Hindlimb muscle (tissue), 1 donor: ENCODE measurements around the gene SPAG5. TPM values are rescaled to one million over a fixed set of nuclear protein-coding genes. Genes with fewer than 3 reads are reported as not detected.
"Not testable (repeated sequence)": the region's sequence is repeated elsewhere in the genome, so short reads cannot be mapped to it uniquely, and the experiment has no call there.

Source experiments
- DNase-seq: peaks from one replicate; pipeline ENCODE4 v3.0.0-alpha.2; 2013
- polyA plus RNA-seq: library from polyadenylated mRNA; unstranded; fragments of 120-200 nt; gene quantifications from one replicate; pipeline ENCODE4 v1.2.1, GENCODE V29; 2013; ENCODE audit not compliant: insufficient read length

Gene SPAG5
- polyA plus RNA-seq, 1 donor: 21.7 TPM

DNA sequence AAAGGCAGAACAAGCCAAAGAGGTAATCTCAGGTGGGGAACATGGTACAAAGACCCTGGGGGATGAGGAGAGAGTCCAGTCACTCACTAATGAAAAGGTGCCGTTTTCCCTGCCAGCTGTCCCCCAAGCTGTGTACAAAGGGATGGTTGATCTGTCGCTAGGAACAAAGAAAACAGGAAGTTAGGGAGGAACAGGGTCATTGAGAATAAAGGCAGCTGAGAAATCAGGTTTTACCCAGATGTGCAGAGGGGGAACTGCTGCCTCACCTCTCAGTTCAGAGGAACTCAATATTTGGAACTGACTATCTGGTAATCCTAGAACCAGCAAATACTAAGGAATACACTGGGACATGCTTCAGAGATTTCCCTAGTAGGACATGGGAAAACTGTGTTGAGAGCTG, 13.7 kb upstream of the SPAG5 start:
- DNase-seq: no peak

DNA sequence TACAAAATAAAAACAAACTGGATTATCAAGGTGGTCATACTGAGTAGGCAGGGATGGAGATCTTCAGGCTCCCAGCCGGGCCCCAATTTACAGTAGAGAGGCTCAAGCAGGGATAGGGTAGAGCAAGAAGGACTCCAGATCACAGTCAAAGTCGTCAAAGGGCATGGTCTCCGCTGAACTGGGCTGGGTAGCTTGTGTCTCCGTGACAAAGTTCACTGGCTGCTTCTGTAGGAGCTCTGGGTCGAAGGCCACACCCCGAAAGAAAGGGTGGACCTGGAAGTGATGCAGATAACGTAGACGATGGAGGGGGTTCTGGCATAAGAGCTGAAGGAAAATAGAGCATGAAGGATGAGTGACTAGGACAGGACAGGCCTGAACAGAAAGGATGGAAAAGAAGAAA, 11.6 kb upstream of the SPAG5 start:
- no peak for DNase-seq

GRCh38 chr17:28604031-28604430, 5.2 kb upstream of the SPAG5 start:
- DNase-seq: not testable (repeated sequence)

- peak; percentile 74 for DNase-seq
These were observed 723 bp upstream of the SPAG5 start for GRCh38 chr17:28599311-28600184.

DNA sequence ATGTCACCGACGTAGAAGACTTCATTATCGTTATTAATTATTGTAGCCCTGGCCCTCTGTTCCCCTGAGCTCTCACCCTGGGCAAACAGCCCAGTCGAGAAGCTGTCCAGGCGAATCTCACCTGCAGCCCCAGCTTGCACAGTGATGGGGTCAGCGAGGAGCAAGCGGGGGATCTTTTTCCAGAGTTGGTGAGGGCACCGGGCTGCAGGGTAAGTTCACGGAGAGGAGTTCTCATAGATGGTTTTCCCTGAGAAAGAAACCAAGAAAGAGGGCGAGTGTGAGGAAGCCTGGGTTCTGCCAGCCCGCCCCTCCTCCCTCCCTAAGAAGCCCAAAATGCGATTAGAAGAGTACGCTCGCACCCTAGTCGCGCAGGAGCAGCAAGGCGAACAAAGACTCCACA, 436 bp downstream of the SPAG5 start:
- DNase-seq: no peak

GRCh38 chr17:28597606-28598383, 1.0 kb downstream of the SPAG5 start:
- DNase-seq: no peak

DNA sequence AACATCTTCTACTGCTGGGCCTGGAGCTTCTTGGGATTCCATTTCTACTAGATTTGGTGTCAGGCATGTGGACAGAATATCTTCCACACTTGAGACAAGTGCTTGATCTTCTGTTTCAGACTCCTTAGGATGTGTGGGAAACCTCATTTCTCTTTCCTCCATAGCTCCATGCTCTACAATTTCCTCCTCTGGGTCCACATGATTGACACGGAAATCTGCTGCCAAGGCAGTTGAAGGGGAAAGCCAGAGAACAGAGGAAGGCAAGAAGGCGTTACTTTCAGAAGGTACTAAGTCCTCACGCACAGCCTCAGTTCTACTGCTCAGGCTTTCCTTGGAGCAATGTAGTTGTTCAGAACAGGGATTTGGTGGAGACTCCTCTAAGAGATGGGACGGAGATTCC, 6.6 kb downstream of the SPAG5 start:
- DNase-seq: no peak

DNA sequence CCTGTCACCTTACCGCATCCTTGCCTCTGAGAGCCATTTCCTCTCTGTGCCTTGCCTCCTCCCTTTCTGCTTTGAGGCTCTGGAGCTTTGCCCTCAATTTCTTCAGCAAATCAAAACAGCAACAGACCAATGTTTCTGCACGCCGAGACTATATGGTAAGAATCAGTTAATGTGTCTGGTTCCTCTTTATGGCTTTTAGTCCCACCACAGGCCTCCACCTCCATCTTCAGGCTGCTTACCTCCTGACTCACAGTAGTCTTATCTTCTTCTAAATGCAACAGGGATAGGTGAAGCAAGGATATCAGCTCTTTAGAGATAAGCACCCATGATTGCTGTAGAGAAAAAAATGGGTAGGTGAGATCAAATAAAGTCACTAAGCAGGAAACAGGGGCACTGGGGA, 13.0 kb downstream of the SPAG5 start:
- DNase-seq: no peak

DNA sequence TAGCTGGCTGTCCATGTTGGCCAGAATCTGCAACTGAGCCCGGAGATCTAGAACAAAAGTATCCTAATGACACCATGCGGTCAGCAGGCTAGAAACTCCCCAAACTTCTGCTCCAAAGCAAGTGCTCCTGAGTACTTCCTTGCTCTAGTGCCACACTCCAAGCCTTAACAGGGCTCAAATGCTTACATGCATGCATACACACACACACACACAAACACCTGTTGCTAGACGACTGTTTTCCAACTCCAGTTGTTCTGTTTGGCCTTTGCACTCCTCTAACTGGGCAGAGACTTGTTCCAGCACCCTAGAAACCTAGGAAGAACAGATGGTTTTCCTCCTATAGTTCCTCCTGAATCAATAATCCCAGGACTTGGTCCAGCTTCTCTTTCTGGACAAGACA, 14.4 kb downstream of the SPAG5 start:
- DNase-seq: no peak

DNA sequence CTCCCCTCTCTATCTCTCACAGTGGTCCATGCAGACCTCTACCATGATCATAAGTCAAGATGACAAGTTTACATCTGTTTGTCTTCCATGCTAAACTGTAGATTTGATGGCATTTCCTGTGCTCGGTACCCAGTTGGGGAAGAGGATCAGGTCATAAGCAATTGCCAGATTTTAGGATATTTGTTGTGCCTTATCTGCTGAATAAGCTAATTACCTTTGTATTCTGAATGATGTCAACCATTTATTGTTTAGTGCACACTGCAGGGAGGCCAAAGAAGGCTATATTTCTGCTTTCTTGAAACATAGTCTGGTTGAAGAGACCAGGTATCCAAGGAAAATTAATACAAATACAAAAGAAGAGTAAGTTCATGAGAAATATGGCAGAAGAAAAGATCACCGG, 16.3 kb downstream of the SPAG5 start:
- DNase-seq: no peak

- no peak for DNase-seq
These were observed 17.9 kb downstream of the SPAG5 start for GRCh38 chr17:28580959-28581358.

- no peak for DNase-seq
These were observed 19.3 kb downstream of the SPAG5 start for GRCh38 chr17:28579526-28579925.

DNA sequence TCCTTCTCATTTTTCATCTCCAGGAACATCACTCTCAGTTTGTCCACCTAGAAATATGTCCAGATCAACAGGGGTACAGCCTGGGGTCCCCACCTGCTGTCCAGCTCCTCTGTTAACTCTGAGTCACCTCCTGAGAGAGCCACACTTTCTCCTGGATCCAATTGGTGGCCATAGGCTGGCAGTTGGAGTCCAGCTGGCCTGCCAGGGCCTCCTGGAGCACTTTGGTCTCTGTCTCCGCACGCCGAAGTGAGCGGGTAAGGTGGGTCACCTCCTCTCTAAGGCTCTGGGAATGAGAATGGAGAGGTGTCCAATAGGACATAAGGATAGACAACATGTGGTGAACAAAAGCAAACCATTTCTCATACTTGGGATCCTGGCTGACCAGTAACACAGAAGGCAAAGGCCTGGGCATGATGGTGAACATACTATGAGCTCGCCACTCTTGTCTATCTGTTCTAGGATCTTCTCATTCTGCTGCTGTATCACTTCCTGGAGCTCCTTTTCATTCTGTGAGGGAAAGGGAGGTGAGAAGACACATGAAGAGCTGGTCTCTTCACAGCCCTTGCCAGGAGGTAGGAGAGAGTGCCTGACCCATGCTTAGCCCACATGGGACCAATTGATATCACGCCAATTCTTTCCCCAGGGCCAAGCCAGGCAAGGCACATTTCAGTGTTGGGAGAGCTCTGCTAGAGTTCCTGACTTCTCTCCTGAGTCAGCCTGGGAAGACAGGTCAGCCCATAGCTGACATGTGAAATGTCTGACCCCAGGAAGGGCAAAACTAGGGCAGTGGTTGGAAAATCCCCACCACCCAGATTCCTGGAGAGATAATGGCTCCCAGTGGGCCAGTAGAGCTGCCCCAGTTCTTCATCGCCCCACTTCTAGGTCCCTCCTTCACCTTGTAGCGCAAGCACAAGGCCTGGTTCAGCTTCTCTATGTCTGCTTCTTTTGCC, 20.3 kb downstream of the SPAG5 start:
- DNase-seq: no peak

- no peak for DNase-seq
These were observed 21.4 kb downstream of the SPAG5 start for GRCh38 chr17:28577466-28577824.

DNA sequence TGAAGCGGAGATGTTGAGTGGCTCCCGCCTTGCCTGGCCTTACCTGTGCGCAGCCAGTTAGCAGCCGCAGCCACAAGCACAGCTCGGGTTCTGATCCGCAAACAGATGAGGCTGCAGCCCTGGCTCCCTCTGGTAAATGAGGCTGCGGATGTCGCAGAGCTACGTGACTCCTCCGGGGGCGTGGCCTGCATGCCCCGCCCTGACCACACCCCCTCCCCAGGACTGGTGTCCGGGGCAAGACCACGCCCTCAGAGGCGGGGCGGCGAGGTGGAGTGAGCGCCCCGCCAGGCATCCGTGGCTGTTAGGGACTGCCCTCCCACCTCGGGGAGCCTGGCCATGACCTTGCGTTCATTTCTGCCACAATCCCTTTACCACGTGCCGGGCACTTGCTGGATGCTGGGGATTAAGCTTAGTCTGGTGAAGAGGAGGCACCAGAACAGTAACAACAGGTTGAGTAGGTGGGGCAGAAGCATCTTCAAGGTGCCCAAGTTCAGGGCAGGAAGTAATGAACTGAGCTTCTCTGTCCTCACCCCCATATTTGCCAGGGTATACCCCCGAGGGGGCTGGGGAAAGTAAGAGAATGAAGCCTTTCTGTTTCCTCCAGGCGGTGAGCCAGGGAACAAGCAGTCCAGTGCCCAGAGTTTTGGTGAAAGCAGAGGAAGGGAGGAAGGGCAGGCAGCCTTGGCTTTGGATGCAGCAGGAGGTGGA, 21.9 kb downstream of the SPAG5 start, which contains the start of gene ALDOC:
ALDOC (minus strand) TSS at position 138 of the 708 bp plus-strand sequence. CDS start 1,363 bp downstream, outside the sequence.
- DNase-seq: peak; percentile 84

GRCh38 chr17:28576016-28576415, 22.8 kb downstream of the SPAG5 start:
- not testable (repeated sequence) for DNase-seq

DNA sequence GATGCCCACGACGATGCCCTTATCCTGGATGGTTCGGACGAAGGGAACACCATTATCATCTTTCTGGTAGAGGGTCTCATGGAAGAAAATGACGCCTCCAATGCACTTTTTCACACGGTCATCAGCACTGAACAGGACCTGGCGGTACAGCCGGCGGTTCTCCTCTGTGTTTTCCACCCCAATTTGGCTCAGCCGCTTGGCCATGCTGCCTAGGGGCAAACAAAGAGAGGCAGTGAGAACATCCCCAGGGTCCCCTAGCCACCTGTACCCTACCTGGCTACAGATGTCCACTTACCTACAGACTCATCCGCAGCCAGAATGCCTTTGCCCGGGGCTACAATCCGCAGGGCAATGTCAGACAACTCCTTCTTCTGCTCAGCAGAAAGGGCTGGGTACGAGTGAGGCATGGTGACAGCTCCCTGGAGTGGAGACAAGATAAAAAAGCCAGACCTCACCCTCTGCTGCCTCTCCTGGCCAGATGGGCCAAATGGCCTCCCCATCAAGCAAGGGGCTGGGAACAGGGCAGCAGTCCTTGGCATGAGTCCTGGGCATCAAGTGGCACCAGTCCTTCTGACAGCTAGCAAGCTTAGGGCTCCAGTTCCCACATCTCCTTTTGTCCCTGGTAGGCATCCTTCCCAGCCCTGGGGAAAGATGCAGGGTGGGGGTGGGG, 23.6 kb downstream of the SPAG5 start:
- DNase-seq: no peak

DNA sequence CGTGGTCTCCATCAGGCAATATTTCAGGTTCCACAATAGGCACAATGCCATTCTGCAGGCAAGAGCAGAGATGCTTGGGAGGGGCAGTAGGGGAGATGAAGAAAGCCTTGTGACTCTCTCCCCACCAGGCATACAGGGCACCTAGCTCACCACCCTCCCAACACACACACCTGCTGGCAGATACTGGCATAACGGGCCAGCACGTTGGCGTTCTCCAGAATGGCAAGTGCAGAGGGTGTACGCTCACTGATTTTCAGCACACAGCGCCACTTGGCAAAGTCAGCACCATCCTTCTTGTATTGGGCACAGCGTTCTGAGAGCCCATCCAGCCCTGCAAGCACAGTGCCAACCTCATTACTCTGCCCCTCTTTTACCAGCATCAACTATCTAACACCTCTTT, 24.3 kb downstream of the SPAG5 start:
- DNase-seq: no peak

DNA sequence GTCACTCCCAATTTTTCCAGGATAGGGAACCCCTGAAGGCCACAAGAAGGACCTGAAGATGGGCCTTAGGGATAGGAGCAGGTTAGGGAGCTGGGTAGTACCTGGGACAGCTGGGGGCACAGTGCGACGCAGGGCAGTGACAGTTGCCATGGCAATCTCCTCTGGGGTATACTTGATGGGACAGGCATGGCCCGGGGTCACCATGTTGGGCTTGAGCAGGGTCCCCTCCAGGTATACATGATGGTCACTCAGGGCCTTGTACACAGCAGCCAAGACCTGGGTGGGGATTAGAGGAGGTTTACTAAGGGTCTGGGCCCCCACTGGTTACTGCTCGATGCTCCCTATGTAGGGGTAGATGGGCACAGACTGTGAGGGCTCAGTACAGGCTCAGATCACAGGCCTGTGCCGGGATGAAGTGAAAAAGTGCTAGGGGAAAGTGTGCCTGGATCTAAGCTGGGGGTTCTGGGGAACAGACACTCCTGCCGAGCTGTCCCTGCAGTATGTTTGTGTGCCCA, 24.8 kb downstream of the SPAG5 start:
- no peak for DNase-seq

DNA sequence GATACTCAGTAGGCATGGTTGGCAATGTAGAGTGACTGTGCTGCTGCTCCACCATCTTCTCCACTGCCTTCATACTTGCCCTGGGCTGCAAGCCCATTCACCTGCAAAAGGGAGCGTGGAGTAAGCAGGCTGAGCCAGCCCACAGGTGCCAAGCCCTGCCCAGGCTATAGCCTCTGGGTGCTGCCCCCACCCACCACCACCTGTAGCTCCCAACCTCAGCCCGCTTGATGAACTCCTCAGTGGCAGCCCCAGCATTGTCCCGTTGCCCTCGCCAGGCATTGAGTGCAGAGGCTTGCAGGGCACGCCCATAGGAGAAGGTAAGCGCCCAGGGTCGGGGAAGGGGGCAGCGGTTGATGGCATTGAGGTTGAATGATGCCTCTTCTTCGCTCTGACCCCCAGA, 25.3 kb downstream of the SPAG5 start:
- DNase-seq: no peak

GRCh38 chr17:28573040-28573380, 25.8 kb downstream of the SPAG5 start:
- no peak for DNase-seq
